ENCODE data around the gene COQ10B. TPM values are rescaled to one million over a fixed set of nuclear protein-coding genes. Genes with fewer than 3 reads are reported as not detected.

The COQ10B gene
- total RNA-seq, 1 experiment from 2014 or later = 21.7 TPM

DNA sequence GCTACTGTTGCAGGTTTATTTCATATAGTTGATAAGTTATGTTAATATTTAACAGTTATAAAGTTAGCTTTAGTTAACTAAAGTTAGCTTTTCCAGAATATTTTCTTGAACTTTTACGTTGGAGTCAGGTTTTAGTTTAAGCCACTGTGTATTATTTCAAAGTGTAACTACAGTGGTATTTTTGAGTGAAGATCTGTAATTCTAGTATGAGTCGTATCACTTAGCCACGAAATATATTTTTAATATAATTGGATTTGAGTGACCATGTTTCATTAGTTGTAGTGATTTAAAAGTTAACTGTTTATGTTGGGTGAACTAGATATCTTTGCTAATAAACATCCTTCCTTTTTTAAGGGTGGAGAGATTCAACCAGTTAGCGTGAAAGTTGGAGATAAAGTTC is 49.3 kb downstream of the COQ10B start (continued):
- no peak for TF ChIP-seq CTCF (IDR thresholded peaks at IDR 0.05)
- TF ChIP-seq ZBTB43 (CRISPR knock-in tag; IDR thresholded peaks at IDR 0.05) = no peak
- TF ChIP-seq FOXP1 (CRISPR knock-in tag; IDR thresholded peaks at IDR 0.05; ENCODE audit: borderline replicate concordance) = no peak
- no peak for TF ChIP-seq MXD4 (CRISPR knock-in tag; IDR thresholded peaks at IDR 0.05; ENCODE audit: borderline replicate concordance)
- no peak for TF ChIP-seq NR1H2 (CRISPR knock-in tag; IDR thresholded peaks at IDR 0.05)
- TF ChIP-seq ZNF138 (CRISPR knock-in tag; conservative IDR thresholded peaks at IDR 0.05) = no peak
- no peak for TF ChIP-seq E2F5 (CRISPR knock-in tag; IDR thresholded peaks at IDR 0.05)
- no peak for TF ChIP-seq NR2C2 (CRISPR knock-in tag; IDR thresholded peaks at IDR 0.05)
- TF ChIP-seq, protein P1, sequence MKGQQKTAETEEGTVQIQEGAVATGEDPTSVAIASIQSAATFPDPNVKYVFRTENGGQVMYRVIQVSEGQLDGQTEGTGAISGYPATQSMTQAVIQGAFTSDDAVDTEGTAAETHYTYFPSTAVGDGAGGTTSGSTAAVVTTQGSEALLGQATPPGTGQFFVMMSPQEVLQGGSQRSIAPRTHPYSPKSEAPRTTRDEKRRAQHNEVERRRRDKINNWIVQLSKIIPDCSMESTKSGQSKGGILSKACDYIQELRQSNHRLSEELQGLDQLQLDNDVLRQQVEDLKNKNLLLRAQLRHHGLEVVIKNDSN (CRISPR knock-in tag; IDR thresholded peaks at IDR 0.05) = no peak
- TF ChIP-seq ZNF232 (CRISPR knock-in tag; IDR thresholded peaks at IDR 0.05) = no peak

DNA sequence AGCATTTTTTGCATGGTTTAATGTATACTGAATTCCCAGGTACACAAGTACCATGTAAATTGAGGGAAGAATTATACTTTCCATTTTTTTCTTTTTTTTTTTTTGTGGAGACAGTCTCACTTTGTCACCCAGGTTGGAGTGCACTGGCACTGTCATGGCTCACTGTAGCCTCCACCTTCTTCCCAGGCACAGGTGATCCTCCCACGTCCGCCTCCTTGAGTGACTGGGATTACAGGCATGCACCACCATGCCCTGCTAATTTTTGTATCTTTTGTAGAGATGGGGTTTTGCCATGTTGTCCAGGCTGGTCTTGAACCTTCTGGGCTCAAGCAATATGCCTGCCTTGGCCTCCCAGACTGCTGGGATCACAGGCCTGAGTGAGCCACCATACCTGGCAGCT is 50.6 kb downstream of the COQ10B start:
- H3K4me3 Mint-ChIP-seq = no peak overlapping the region
- no peak for TF ChIP-seq IRF2 (CRISPR knock-in tag; IDR thresholded peaks at IDR 0.05; ENCODE audit: borderline replicate concordance, low read depth)
- TF ChIP-seq MAX (CRISPR knock-in tag; IDR thresholded peaks at IDR 0.05) = no peak
- TF ChIP-seq ZBTB21 (CRISPR knock-in tag; IDR thresholded peaks at IDR 0.05; ENCODE audit: borderline replicate concordance) = no peak
- no peak for TF ChIP-seq ELF4 (CRISPR knock-in tag; IDR thresholded peaks at IDR 0.05; ENCODE audit: low read depth)
- no peak for TF ChIP-seq PRRX2 (CRISPR knock-in tag; IDR thresholded peaks at IDR 0.05)
- TF ChIP-seq ZNF425 (CRISPR knock-in tag; conservative IDR thresholded peaks at IDR 0.05) = no peak
- no peak for TF ChIP-seq SMAD4 (CRISPR knock-in tag; IDR thresholded peaks at IDR 0.05)
- no peak for TF ChIP-seq ZNF512 (CRISPR knock-in tag; IDR thresholded peaks at IDR 0.05; ENCODE audit: borderline replicate concordance)
- TF ChIP-seq ETV6 (CRISPR knock-in tag; IDR thresholded peaks at IDR 0.05) = no peak
- no peak for TF ChIP-seq ZSCAN18 (CRISPR knock-in tag; IDR thresholded peaks at IDR 0.05)
- DNase-seq (ENCODE audit: low spot score) (no peak), ATAC-seq (no peak)
- ChIA-PET CTCF (no interaction called here), POLR2A (interaction anchor here (1.6 to 1.8 kb wide), 2 partner anchors 14 to 51 kb away, joined by 3 to 5 read pairs; partner anchors contain the start of gene COQ10B)
- no peaks in the 10 kb centered on the region for H3K27me3 Mint-ChIP-seq (ENCODE audit: low read depth)
- peaks cover 49% of the 10 kb centered on the region for H3K36me3 Mint-ChIP-seq
- H3K4me1 Mint-ChIP-seq = peaks cover 19% of the 10 kb centered on the region
- H3K9me3 Mint-ChIP-seq = no peaks in the 10 kb centered on the region
- peak overlapping the region; percentile 84 for H3K27ac Mint-ChIP-seq

Measured in WTC11 (cell line).